GM23338 (cell line): ENCODE measurements around the gene VSX1. TPM values are rescaled to one million over a fixed set of nuclear protein-coding genes. Genes with fewer than 3 reads are reported as not detected.

Experiments
- ATAC-seq: fragments of 200-7000 bp; cut with Tn5 transposase; 3 replicates; pipeline ENCODE4 v1.9.1; 2020
- DNase-seq: peaks from one replicate; pipeline ENCODE4 v3.0.0-alpha.2; 2015; ENCODE audit warnings: low spot score
- H2AFZ ChIP-seq: fragments of 200-600 bp; sonication (generic); 2 replicates; pipeline ENCODE4 v1.8.0; 2016; ENCODE audit warnings: antibody characterized with exemption, mild to moderate bottlenecking, moderate library complexity
- H3F3A ChIP-seq: fragments of 200-600 bp; sonication (generic); replicated peaks from 2 replicates; pipeline ENCODE4 v1.8.0; 2017; ENCODE audit warnings: antibody characterized with exemption, mixed run types, low read depth
- H3K27ac ChIP-seq: fragments of 200-600 bp; sonication (generic); 2 replicates; pipeline ENCODE4 v1.6.1; 2016; ENCODE audit warnings: low read depth
- H3K27me3 ChIP-seq: fragments of 200-600 bp; sonication (generic); 2 replicates; pipeline ENCODE4 v1.8.0; 2016; ENCODE audit warnings: mild to moderate bottlenecking, mixed run types, moderate library complexity; ENCODE audit not compliant: insufficient read depth
- H3K36me3 ChIP-seq: fragments of 200-600 bp; sonication (generic); 2 replicates; pipeline ENCODE4 v1.8.0; 2016; ENCODE audit warnings: mild to moderate bottlenecking; ENCODE audit not compliant: insufficient read depth
- H3K4me1 ChIP-seq: fragments of 200-600 bp; sonication (generic); 2 replicates; pipeline ENCODE4 v1.8.0; 2016; ENCODE audit warnings: mild to moderate bottlenecking, moderate library complexity; ENCODE audit not compliant: insufficient read depth
- H3K4me2 ChIP-seq: fragments of 200-600 bp; sonication (generic); 2 replicates; pipeline ENCODE4 v1.7.1; 2017; ENCODE audit warnings: mixed run types
- H3K4me3 ChIP-seq: fragments of 200-600 bp; sonication (generic); 2 replicates; pipeline ENCODE4 v1.6.1; 2016; ENCODE audit warnings: mixed run types
- H3K79me2 ChIP-seq: fragments of 200-600 bp; sonication (generic); replicated peaks from 2 replicates; pipeline ENCODE4 v1.8.0; 2017; ENCODE audit warnings: mild to moderate bottlenecking; ENCODE audit not compliant: insufficient read depth
- H3K9me2 ChIP-seq: fragments of 200-600 bp; sonication (generic); 2 replicates; pipeline ENCODE4 v1.8.0; 2017; ENCODE audit not compliant: insufficient read depth
- H4K20me1 ChIP-seq: fragments of 200-600 bp; sonication (generic); replicated peaks from 2 replicates; pipeline ENCODE4 v1.8.0; 2017; ENCODE audit warnings: mild to moderate bottlenecking; ENCODE audit not compliant: insufficient read depth
- H3K27ac Mint-ChIP-seq: 2 replicates; pipeline ENCODE4 v1.8.0; 2020; ENCODE audit warnings: inconsistent platforms, mild to moderate bottlenecking, moderate library complexity, mixed read lengths
- H3K27me3 Mint-ChIP-seq: 3 replicates; pipeline ENCODE4 v1.8.0; 2022; ENCODE audit warnings: low read depth, mild to moderate bottlenecking, moderate library complexity, mixed read lengths, inconsistent platforms; ENCODE audit not compliant: insufficient read depth, poor library complexity
- H3K36me3 Mint-ChIP-seq: 3 replicates; pipeline ENCODE4 v1.8.0; 2021; ENCODE audit warnings: low read depth, mild to moderate bottlenecking, inconsistent platforms, moderate library complexity, mixed read lengths
- H3K4me1 Mint-ChIP-seq: 3 replicates; pipeline ENCODE4 v1.8.0; 2020; ENCODE audit warnings: mild to moderate bottlenecking, inconsistent platforms, mixed read lengths
- H3K4me3 Mint-ChIP-seq: 3 replicates; pipeline ENCODE4 v1.8.0; 2021; ENCODE audit warnings: moderate library complexity, mild to moderate bottlenecking, inconsistent platforms, mixed read lengths
- H3K9me3 Mint-ChIP-seq: 3 replicates; pipeline ENCODE4 v1.8.0; 2020; ENCODE audit warnings: moderate library complexity, mild to moderate bottlenecking, inconsistent platforms, mixed read lengths
- CREB1 ChIP-seq: fragments of 250-450 bp; sonication (Bioruptor Pico); IDR thresholded peaks from 2 replicates; pipeline ENCODE4 v1.5.0; 2020; ENCODE audit warnings: low read depth, mild to moderate bottlenecking, moderate library complexity
- EZH2 ChIP-seq: fragments of 200-600 bp; sonication (generic); IDR thresholded peaks from one replicate; pipeline ENCODE4 v1.8.0; 2017; ENCODE audit warnings: antibody characterized with exemption, mild to moderate bottlenecking, low read depth; ENCODE audit not compliant: unreplicated experiment
- EZH2phosphoT487 ChIP-seq: fragments of 200-600 bp; sonication (generic); IDR thresholded peaks from one replicate; pipeline ENCODE4 v1.8.1; 2018; ENCODE audit warnings: antibody characterized with exemption; ENCODE audit not compliant: unreplicated experiment
- JUNB ChIP-seq: IDR thresholded peaks from one replicate; pipeline ENCODE4 v1.6.1; 2016; ENCODE audit warnings: antibody characterized with exemption; ENCODE audit not compliant: unreplicated experiment
- NANOG ChIP-seq: IDR thresholded peaks from 2 replicates; pipeline ENCODE4 v1.6.1; 2016; ENCODE audit warnings: antibody characterized with exemption, borderline replicate concordance
- POLR2AphosphoS5 ChIP-seq: IDR thresholded peaks from 2 replicates; pipeline ENCODE4 v1.6.1; 2016; ENCODE audit warnings: antibody characterized with exemption, low read depth
- STAT1 ChIP-seq: IDR thresholded peaks from one replicate; pipeline ENCODE4 v1.6.1; 2016; ENCODE audit warnings: antibody characterized with exemption; ENCODE audit not compliant: unreplicated experiment
- ZNF114 ChIP-seq: fragments of 250-450 bp; sonication (Bioruptor Pico); IDR thresholded peaks from 2 replicates; pipeline ENCODE4 v1.5.0; 2020; ENCODE audit warnings: mild to moderate bottlenecking, moderate library complexity
- ZNF331 ChIP-seq: fragments of 250-450 bp; sonication (Bioruptor Pico); IDR thresholded peaks from 2 replicates; pipeline ENCODE4 v1.5.0; 2020; ENCODE audit warnings: low read depth, mild to moderate bottlenecking, moderate library complexity
- polyA plus RNA-seq: library from polyadenylated mRNA; unstranded; fragments of >200 nt; fragmentation: Nextera tagmentation; extraction: Ambion mirVana; gene quantifications from 2 replicates; pipeline ENCODE4 v1.2.1, GENCODE V29; 2016
- total RNA-seq: library from RNA; depleted of rRNA; stranded (reverse); fragments of >200 nt; shearing (Covaris generic); gene quantifications from 2 replicates; pipeline ENCODE4 v1.2.3, GENCODE V29; 2014
- TF ChIP-seq, protein P1 (sequence below): IDR thresholded peaks from 2 replicates; pipeline ENCODE4 v1.6.1; 2016; ENCODE audit warnings: antibody characterized with exemption
- TF ChIP-seq, protein P2 (sequence below): IDR thresholded peaks from one replicate; pipeline ENCODE4 v1.6.1; 2018; ENCODE audit warnings: antibody characterized with exemption; ENCODE audit not compliant: unreplicated experiment
- TF ChIP-seq, protein P3 (sequence below), 2 experiments: fragments of 200-600 bp in 1 of 2; sonication (generic) in 1 of 2; conservative IDR thresholded peaks; 2 replicates each; pipeline versions ENCODE4 v1.5.1 to v1.6.1; 2016 to 2017; ENCODE audit warnings: antibody characterized with exemption in 2 of 2, low read depth in 2 of 2, mild to moderate bottlenecking in 2 of 2, moderate library complexity in 1 of 2

The VSX1 gene
- total and polyA plus RNA-seq, 2 experiments from 2014 or later = 0.73 TPM; not detected in 1

DNA sequence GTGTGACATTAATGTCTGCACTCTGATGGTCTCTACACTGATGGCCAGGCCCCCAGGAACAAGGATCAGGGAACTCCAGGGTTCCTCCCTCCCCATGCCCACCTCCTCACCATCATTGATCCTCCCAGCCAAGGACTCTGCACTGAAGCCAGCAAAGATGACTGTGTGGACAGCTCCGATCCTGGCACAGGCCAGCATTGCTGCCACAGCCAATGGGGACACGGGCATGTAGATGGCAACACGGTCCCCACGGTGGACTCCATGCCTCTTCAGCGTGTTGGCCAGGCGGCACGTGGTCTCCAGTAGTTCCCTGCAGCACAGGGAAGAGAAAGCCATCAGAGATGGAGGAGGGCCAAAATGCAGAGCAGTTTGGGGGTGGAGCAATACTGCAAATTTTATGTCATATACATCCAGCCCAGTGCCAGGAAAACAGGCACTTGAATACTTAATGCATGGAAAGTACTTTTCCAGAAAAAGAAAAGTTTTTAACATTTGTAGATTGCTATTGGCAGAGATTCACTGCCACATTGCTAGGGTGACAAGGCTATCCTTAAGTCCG, 51.2 kb downstream of the VSX1 start (continued):
- TF ChIP-seq, protein P1, sequence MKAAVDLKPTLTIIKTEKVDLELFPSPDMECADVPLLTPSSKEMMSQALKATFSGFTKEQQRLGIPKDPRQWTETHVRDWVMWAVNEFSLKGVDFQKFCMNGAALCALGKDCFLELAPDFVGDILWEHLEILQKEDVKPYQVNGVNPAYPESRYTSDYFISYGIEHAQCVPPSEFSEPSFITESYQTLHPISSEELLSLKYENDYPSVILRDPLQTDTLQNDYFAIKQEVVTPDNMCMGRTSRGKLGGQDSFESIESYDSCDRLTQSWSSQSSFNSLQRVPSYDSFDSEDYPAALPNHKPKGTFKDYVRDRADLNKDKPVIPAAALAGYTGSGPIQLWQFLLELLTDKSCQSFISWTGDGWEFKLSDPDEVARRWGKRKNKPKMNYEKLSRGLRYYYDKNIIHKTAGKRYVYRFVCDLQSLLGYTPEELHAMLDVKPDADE = no peak
- TF ChIP-seq EZH2 = no peak
- TF ChIP-seq POLR2AphosphoS5 = no peak

DNA sequence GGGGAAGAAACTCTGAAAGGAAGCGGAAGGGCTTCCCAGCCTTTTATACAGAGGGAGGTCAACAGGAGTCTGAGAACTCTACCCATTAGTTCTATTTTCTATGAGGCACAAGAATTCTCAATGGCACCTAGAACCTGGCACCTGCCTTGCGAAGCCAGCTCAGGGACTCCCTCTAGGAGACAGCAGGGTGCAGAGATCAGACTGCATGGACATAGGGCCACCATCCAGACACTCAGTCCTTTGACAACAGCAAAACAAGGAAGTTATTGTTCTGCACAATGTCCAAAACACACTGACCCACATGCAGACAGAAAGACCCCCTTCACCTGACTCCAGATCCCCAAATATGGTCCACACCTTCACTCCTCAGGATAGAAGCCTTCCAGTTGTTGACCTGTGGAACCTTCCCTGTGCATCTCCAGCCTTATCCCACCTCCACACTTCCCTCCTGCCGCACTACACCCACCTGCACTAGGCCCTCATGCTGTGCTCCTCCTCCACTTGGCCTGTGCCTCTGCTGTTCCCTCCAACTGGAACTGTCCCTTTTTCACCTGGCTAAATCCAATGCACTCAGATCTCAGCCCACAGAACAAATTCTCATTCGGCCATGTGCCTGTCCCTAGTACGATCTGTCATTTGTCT, 51.8 kb downstream of the VSX1 start:
- H3F3A ChIP-seq = no peaks in the 10 kb centered on the region
- no peaks in the 10 kb centered on the region for H3K36me3 Mint-ChIP-seq
- no peaks in the 10 kb centered on the region for H3K27me3 ChIP-seq
- peaks cover 15% of the 10 kb centered on the region for H3K4me1 Mint-ChIP-seq
- H3K9me3 Mint-ChIP-seq = no peaks in the 10 kb centered on the region; the same call in 2 of the 3 replicates
- ATAC-seq (no peak), DNase-seq (no peak)
- H3K27ac Mint-ChIP-seq = no peak overlapping the region
- H3K27me3 Mint-ChIP-seq = peaks cover 8% of the 10 kb centered on the region
- H3K4me1 ChIP-seq = no peaks in the 10 kb centered on the region; the same call in 1 of the 2 replicates
- H3K79me2 ChIP-seq = no peaks in the 10 kb centered on the region
- H3K9me2 ChIP-seq = peaks cover 5% of the 10 kb centered on the region; the same call in 1 of the 2 replicates
- no peak overlapping the region for H3K27ac ChIP-seq
- no peak overlapping the region for H3K4me3 ChIP-seq
- H3K4me3 Mint-ChIP-seq = no peak overlapping the region
- H3K36me3 ChIP-seq = no peaks in the 10 kb centered on the region
- no peak overlapping the region for H2AFZ ChIP-seq
- no peak overlapping the region for H3K4me2 ChIP-seq
- no peaks in the 10 kb centered on the region for H4K20me1 ChIP-seq
- TF ChIP-seq NANOG (no peak), EZH2phosphoT487 (no peak), CREB1 (no peak), STAT1 (no peak), ZNF114 (no peak), EZH2 (no peak), POLR2AphosphoS5 (no peak), JUNB (no peak), ZNF331 (CRISPR knock-in tag) (no peak)
- TF ChIP-seq, protein P2, sequence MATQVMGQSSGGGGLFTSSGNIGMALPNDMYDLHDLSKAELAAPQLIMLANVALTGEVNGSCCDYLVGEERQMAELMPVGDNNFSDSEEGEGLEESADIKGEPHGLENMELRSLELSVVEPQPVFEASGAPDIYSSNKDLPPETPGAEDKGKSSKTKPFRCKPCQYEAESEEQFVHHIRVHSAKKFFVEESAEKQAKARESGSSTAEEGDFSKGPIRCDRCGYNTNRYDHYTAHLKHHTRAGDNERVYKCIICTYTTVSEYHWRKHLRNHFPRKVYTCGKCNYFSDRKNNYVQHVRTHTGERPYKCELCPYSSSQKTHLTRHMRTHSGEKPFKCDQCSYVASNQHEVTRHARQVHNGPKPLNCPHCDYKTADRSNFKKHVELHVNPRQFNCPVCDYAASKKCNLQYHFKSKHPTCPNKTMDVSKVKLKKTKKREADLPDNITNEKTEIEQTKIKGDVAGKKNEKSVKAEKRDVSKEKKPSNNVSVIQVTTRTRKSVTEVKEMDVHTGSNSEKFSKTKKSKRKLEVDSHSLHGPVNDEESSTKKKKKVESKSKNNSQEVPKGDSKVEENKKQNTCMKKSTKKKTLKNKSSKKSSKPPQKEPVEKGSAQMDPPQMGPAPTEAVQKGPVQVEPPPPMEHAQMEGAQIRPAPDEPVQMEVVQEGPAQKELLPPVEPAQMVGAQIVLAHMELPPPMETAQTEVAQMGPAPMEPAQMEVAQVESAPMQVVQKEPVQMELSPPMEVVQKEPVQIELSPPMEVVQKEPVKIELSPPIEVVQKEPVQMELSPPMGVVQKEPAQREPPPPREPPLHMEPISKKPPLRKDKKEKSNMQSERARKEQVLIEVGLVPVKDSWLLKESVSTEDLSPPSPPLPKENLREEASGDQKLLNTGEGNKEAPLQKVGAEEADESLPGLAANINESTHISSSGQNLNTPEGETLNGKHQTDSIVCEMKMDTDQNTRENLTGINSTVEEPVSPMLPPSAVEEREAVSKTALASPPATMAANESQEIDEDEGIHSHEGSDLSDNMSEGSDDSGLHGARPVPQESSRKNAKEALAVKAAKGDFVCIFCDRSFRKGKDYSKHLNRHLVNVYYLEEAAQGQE = no peak
- TF ChIP-seq, protein P3, sequence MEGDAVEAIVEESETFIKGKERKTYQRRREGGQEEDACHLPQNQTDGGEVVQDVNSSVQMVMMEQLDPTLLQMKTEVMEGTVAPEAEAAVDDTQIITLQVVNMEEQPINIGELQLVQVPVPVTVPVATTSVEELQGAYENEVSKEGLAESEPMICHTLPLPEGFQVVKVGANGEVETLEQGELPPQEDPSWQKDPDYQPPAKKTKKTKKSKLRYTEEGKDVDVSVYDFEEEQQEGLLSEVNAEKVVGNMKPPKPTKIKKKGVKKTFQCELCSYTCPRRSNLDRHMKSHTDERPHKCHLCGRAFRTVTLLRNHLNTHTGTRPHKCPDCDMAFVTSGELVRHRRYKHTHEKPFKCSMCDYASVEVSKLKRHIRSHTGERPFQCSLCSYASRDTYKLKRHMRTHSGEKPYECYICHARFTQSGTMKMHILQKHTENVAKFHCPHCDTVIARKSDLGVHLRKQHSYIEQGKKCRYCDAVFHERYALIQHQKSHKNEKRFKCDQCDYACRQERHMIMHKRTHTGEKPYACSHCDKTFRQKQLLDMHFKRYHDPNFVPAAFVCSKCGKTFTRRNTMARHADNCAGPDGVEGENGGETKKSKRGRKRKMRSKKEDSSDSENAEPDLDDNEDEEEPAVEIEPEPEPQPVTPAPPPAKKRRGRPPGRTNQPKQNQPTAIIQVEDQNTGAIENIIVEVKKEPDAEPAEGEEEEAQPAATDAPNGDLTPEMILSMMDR (conservative IDR thresholded peaks at IDR 0.05; ENCODE audit: low read depth in 2 of 2) = no peak
- TF ChIP-seq, protein P1 = no peak
